H1 (cell line): ENCODE measurements around the gene ARHGAP15. TPM values are rescaled to one million over a fixed set of nuclear protein-coding genes. Genes with fewer than 3 reads are reported as not detected.

ENCODE experiments used
- CTCF ChIA-PET: fragments of 300-600 bp; sonication (Branson Sonifier 250); formaldehyde crosslinking; loops from one replicate; lab custom pipeline; 2021; ENCODE audit not compliant: partially characterized antibody; lab: Charles Lee
- POLR2A ChIA-PET: fragments of 300-600 bp; sonication (Branson Sonifier 250); formaldehyde crosslinking; loops from one replicate; lab custom pipeline; 2021; ENCODE audit warnings: inconsistent platforms; ENCODE audit not compliant: partially characterized antibody; lab: Charles Lee
- DNase-seq, 2 experiments: peaks; one replicate each; pipeline versions ENCODE4 v3.0.0 to v3.0.0-alpha.2; 2010 to 2022; ENCODE audit warnings: low spot score in 2 of 2, low read depth in 1 of 2, mixed read lengths in 1 of 2
- FAIRE-seq: peaks from 2 replicates; lab custom pipeline; 2011; peaks lifted over from hg19 to GRCh38; lab: Jason Lieb, UNC
- H2AFZ ChIP-seq: 2 replicates; pipeline ENCODE4 v1.8.1; 2012; ENCODE audit warnings: low read length, inconsistent platforms
- H2AK5ac ChIP-seq: 2 replicates; pipeline ENCODE4 v1.6.1; 2013; ENCODE audit warnings: low read depth, low read length
- H2BK120ac ChIP-seq: replicated peaks from 2 replicates; pipeline ENCODE3; 2013; ENCODE audit warnings: low read depth, low read length, inconsistent platforms
- H2BK12ac ChIP-seq: 2 replicates; pipeline ENCODE4 v1.6.1; 2013; ENCODE audit warnings: low read depth, low read length
- H2BK15ac ChIP-seq: 2 replicates; pipeline ENCODE4 v1.6.1; 2013; ENCODE audit warnings: low read length
- H2BK20ac ChIP-seq: 2 replicates; pipeline ENCODE4 v1.6.1; 2013; ENCODE audit warnings: low read length
- H2BK5ac ChIP-seq: 2 replicates; pipeline ENCODE4 v1.6.1; 2013; ENCODE audit warnings: low read depth, low read length
- H3K14ac ChIP-seq: 2 replicates; pipeline ENCODE4 v1.6.1; 2013; ENCODE audit warnings: inconsistent platforms; ENCODE audit not compliant: insufficient read length
- H3K18ac ChIP-seq: 2 replicates; pipeline ENCODE4 v1.6.1; 2013; ENCODE audit warnings: low read length; ENCODE audit errors: extremely low read depth
- H3K23ac ChIP-seq: 2 replicates; pipeline ENCODE4 v1.6.1; 2013; ENCODE audit warnings: inconsistent platforms; ENCODE audit not compliant: insufficient read length
- H3K23me2 ChIP-seq: 2 replicates; pipeline ENCODE4 v1.6.1; 2013; ENCODE audit warnings: low read depth, low read length
- H3K27ac ChIP-seq: 2 replicates; pipeline ENCODE4 v1.6.1; 2011; ENCODE audit warnings: low read depth, low read length, inconsistent platforms
- H3K27me3 ChIP-seq, 4 experiments: replicated peaks in 1 of 4; 1 replicate in 1 of 4; 2 replicates in 3 of 4; pipeline versions ENCODE4 v1.6.1 to v1.8.1; 2011 to 2013; ENCODE audit warnings: low read length in 3 of 4, mild to moderate bottlenecking in 3 of 4, inconsistent platforms in 2 of 4, mixed read lengths in 2 of 4, moderate library complexity in 1 of 4; ENCODE audit not compliant: control insufficient read depth in 3 of 4, insufficient read depth in 3 of 4; ENCODE audit errors: extremely low read depth in 1 of 4
- H3K36me3 ChIP-seq, 4 experiments: 2 replicates each; pipeline versions ENCODE4 v1.6.1 to v1.8.1; 2011 to 2013; ENCODE audit warnings: mild to moderate bottlenecking in 4 of 4, low read length in 3 of 4, moderate library complexity in 2 of 4, control low read depth in 1 of 4, inconsistent platforms in 1 of 4; ENCODE audit not compliant: insufficient read depth in 4 of 4, control insufficient read depth in 2 of 4
- H3K4ac ChIP-seq: replicated peaks from 2 replicates; pipeline ENCODE3; 2013; ENCODE audit warnings: low read length, low read depth, mixed read lengths, inconsistent platforms; ENCODE audit not compliant: insufficient read length
- H3K4me1 ChIP-seq, 4 experiments: replicated peaks in 1 of 4; 1 replicate in 1 of 4; 2 replicates in 3 of 4; pipeline versions ENCODE4 v1.6.1 to v1.8.1; 2011 to 2013; ENCODE audit warnings: low read length in 3 of 4, inconsistent platforms in 2 of 4, mixed read lengths in 1 of 4; ENCODE audit not compliant: insufficient read depth in 4 of 4, control insufficient read depth in 3 of 4
- H3K4me2 ChIP-seq, 2 experiments: 2 replicates each; pipeline versions ENCODE4 v1.6.1 to v1.8.1; 2011 to 2013; ENCODE audit warnings: low read depth in 2 of 2, low read length in 2 of 2, control low read depth in 1 of 2, inconsistent platforms in 1 of 2, mild to moderate bottlenecking in 1 of 2; ENCODE audit not compliant: insufficient read depth in 1 of 2
- H3K4me3 ChIP-seq, 4 experiments: fragments of 200-600, 300-600 bp in 1 of 4; sonication (generic), shearing (Covaris generic), sonication (Bioruptor Twin) in 1 of 4; 2 replicates each; pipeline versions ENCODE4 v1.5.1 to v1.8.1; 2011 to 2016; ENCODE audit warnings: low read length in 4 of 4, low read depth in 3 of 4, control low read depth in 2 of 4, inconsistent platforms in 2 of 4, mild to moderate bottlenecking in 2 of 4, mixed read lengths in 1 of 4, moderate library complexity in 1 of 4; ENCODE audit not compliant: insufficient read depth in 2 of 4; ENCODE audit errors: extremely low read depth in 1 of 4
- H3K56ac ChIP-seq: replicated peaks from 2 replicates; pipeline ENCODE3; 2013; ENCODE audit warnings: low read depth, mild to moderate bottlenecking, mixed read lengths, low read length, inconsistent platforms; ENCODE audit not compliant: insufficient read length
- H3K79me1 ChIP-seq: 2 replicates; pipeline ENCODE4 v1.6.1; 2013; ENCODE audit warnings: low read depth, low read length, control low read depth
- H3K79me2 ChIP-seq, 2 experiments: 2 replicates each; pipeline versions ENCODE4 v1.6.1 to v1.8.1; 2012 to 2013; ENCODE audit warnings: low read length in 2 of 2, mild to moderate bottlenecking in 2 of 2, inconsistent platforms in 1 of 2; ENCODE audit not compliant: insufficient read depth in 2 of 2, control insufficient read depth in 1 of 2
- H3K9ac ChIP-seq, 4 experiments: replicated peaks in 1 of 4; 1 replicate in 1 of 4; 2 replicates in 3 of 4; pipeline versions ENCODE4 v1.6.1 to v1.8.1; 2011 to 2013; ENCODE audit warnings: low read depth in 3 of 4, low read length in 3 of 4, control low read depth in 2 of 4, mild to moderate bottlenecking in 2 of 4, moderate library complexity in 2 of 4, inconsistent platforms in 1 of 4; ENCODE audit errors: extremely low read depth in 1 of 4
- H3K9me3 ChIP-seq, 2 experiments: 2 replicates each; pipeline versions ENCODE4 v1.6.1 to v1.8.1; 2012 to 2013; ENCODE audit warnings: mild to moderate bottlenecking in 2 of 2, moderate library complexity in 2 of 2, control low read depth in 1 of 2, inconsistent platforms in 1 of 2, low read depth in 1 of 2, low read length in 1 of 2, mixed read lengths in 1 of 2; ENCODE audit not compliant: insufficient read depth in 2 of 2
- H4K20me1 ChIP-seq, 2 experiments: replicated peaks in 1 of 2; 2 replicates each; pipeline versions ENCODE3 to v1.8.1; 2011 to 2013; ENCODE audit warnings: inconsistent platforms in 2 of 2, low read length in 2 of 2, mild to moderate bottlenecking in 1 of 2; ENCODE audit not compliant: insufficient read depth in 2 of 2, control insufficient read depth in 1 of 2
- H4K5ac ChIP-seq: 2 replicates; pipeline ENCODE4 v1.6.1; 2013; ENCODE audit warnings: low read length, low read depth, mixed read lengths, inconsistent platforms; ENCODE audit not compliant: insufficient read length
- H4K8ac ChIP-seq: 2 replicates; pipeline ENCODE4 v1.8.0; 2013; ENCODE audit warnings: mild to moderate bottlenecking, moderate library complexity, low read length, inconsistent platforms; ENCODE audit not compliant: insufficient read depth; ENCODE audit errors: extremely low read depth
- H4K91ac ChIP-seq: replicated peaks from 2 replicates; pipeline ENCODE3; 2013; ENCODE audit warnings: low read length, mixed read lengths, inconsistent platforms; ENCODE audit not compliant: insufficient read length
- ASH2L ChIP-seq: fragments of 200-600, 300-600 bp; sonication (generic); IDR thresholded peaks from one replicate; pipeline ENCODE4 v1.7.1; 2017; ENCODE audit warnings: low read length
- CREB1 ChIP-seq: IDR thresholded peaks from 2 replicates; pipeline ENCODE4 v1.6.1; 2012; ENCODE audit warnings: inconsistent platforms
- GTF2F1 ChIP-seq: IDR thresholded peaks from 2 replicates; pipeline ENCODE4 v1.6.1; 2012; ENCODE audit warnings: low read depth, low read length, improper control_type of control experiment, borderline replicate concordance
- HDAC6 ChIP-seq: IDR thresholded peaks from one replicate; pipeline ENCODE4 v1.7.1; 2012; ENCODE audit warnings: low read depth, mild to moderate bottlenecking, inconsistent platforms, low read length, moderate library complexity
- KDM1A ChIP-seq: fragments of 200-600, 300-600 bp; sonication (generic); IDR thresholded peaks from 2 replicates; pipeline ENCODE4 v1.7.1; 2016; ENCODE audit warnings: mild to moderate bottlenecking, low read length, borderline replicate concordance
- NANOG ChIP-seq: IDR thresholded peaks from 2 replicates; pipeline ENCODE4 v1.6.1; 2011; ENCODE audit warnings: low read length, low read depth, mild to moderate bottlenecking, inconsistent platforms; ENCODE audit not compliant: insufficient read depth, poor library complexity, severe bottlenecking
- RAD21 ChIP-seq, 2 experiments: IDR thresholded peaks in 1 of 2; conservative IDR thresholded peaks in 1 of 2; 2 replicates each; pipeline ENCODE4 v1.6.1; 2011; ENCODE audit warnings: low read depth in 2 of 2, low read length in 2 of 2, improper control_type of control experiment in 1 of 2, inconsistent platforms in 1 of 2, mild to moderate bottlenecking in 1 of 2, moderate library complexity in 1 of 2
- RBBP5 ChIP-seq: IDR thresholded peaks from 2 replicates; pipeline ENCODE4 v1.7.1; 2012; ENCODE audit warnings: low read depth, mild to moderate bottlenecking, inconsistent platforms, low read length, moderate library complexity, borderline replicate concordance
- RXRA ChIP-seq: IDR thresholded peaks from 2 replicates; pipeline ENCODE4 v1.6.1; 2011; ENCODE audit warnings: low read depth, mild to moderate bottlenecking, low read length, moderate library complexity; ENCODE audit not compliant: insufficient read depth
- SIN3A ChIP-seq, 2 experiments: IDR thresholded peaks in 1 of 2; conservative IDR thresholded peaks in 1 of 2; 2 replicates each; pipeline ENCODE4 v1.6.1; 2011 to 2012; ENCODE audit warnings: low read length in 2 of 2, improper control_type of control experiment in 1 of 2, low read depth in 1 of 2, mild to moderate bottlenecking in 1 of 2
- SP4 ChIP-seq: IDR thresholded peaks from 2 replicates; pipeline ENCODE4 v1.6.1; 2012; ENCODE audit warnings: low read length, inconsistent platforms
- SUZ12 ChIP-seq: fragments of 200-600 bp; sonication (generic); IDR thresholded peaks from 2 replicates; pipeline ENCODE4 v1.6.1; 2012; ENCODE audit warnings: mild to moderate bottlenecking, inconsistent platforms, low read length, moderate library complexity, mixed read lengths
- TAF1 ChIP-seq: IDR thresholded peaks from 2 replicates; pipeline ENCODE4 v1.6.1; 2011; ENCODE audit warnings: mild to moderate bottlenecking, low read depth, low read length
- YY1 ChIP-seq: IDR thresholded peaks from 2 replicates; pipeline ENCODE4 v1.6.1; 2011; ENCODE audit warnings: low read depth, mild to moderate bottlenecking, low read length
- ZNF274 ChIP-seq: IDR thresholded peaks from 2 replicates; pipeline ENCODE4 v1.7.0; 2012; ENCODE audit warnings: low read length, borderline replicate concordance; ENCODE audit errors: extremely low read depth
- WGBS, 2 experiments: shearing (Covaris generic) in 1 of 2; methylation state at CpG; one replicate each; pipeline versions ENCODE4 v1.1.6 to v1.1.7; 2013 to 2015; ENCODE audit warnings: low lambda C conversion rate in 2 of 2, mixed read lengths in 2 of 2, inconsistent platforms in 1 of 2, low coverage in 1 of 2, missing lambda C conversion rate in 1 of 2; ENCODE audit not compliant: insufficient replicate concordance in 2 of 2, insufficient coverage in 1 of 2, insufficient read length in 1 of 2; ENCODE audit errors: extremely low coverage in 1 of 2, missing lambda C conversion rate in 1 of 2; 5-methylcytosine and 5-hydroxymethylcytosine counted together
- polyA plus RNA-seq, 7 experiments: library from polyadenylated mRNA; depleted of rRNA in 3 of 7; stranded (reverse) in 5 of 7; unstranded in 2 of 7; fragments of >200 nt in 5 of 7; fragments of 200-250 nt in 2 of 7; gene quantifications; 1 replicate in 5 of 7; 2 replicates in 1 of 7; 4 replicates in 1 of 7; pipeline versions ENCODE4 v1.2.1 to v1.2.3, GENCODE V29; 2011 to 2013; ENCODE audit warnings: missing spikeins in 2 of 7, mixed read lengths in 2 of 7
- total RNA-seq: library from RNA; stranded (reverse); fragmentation: NEBNext Ultra II Directional; extraction: Animal tissue kit (Norgen Biotek cat#: 25700); gene quantifications from 2 replicates; pipeline ENCODE4 v1.2.1, GENCODE V29; 2021

Gene ARHGAP15
- total and polyA plus RNA-seq, 2 of the 8 experiments (the other 6 are each of a cell fraction or from before 2014, with no cell fraction given), result not detected

- H4K20me1 ChIP-seq, result no peaks in the 10 kb centered on the region
- H3K79me1 ChIP-seq, result no peaks in the 10 kb centered on the region
- no peak overlapping the region for H3K14ac ChIP-seq
- H4K5ac ChIP-seq, result no peak overlapping the region
- no peak overlapping the region for H2BK5ac ChIP-seq
- H3K4me2 ChIP-seq, result no peak overlapping the region
- H2BK120ac ChIP-seq, result no peak overlapping the region
- no peaks in the 10 kb centered on the region for H3K36me3 ChIP-seq
- H2AFZ ChIP-seq, result no peak overlapping the region
- H2BK20ac ChIP-seq, result no peak overlapping the region
- no peak overlapping the region for H3K4me3 ChIP-seq
- POLR2A ChIA-PET, result no interaction called here
- no peak overlapping the region for H2AK5ac ChIP-seq
- 53% methylated on average over 2 of the region's 2 CpGs; no CpG with 5 or more reads in 1 of the 2 experiments for WGBS, 2 experiments
- H3K4ac ChIP-seq, result no peak overlapping the region
- no peak overlapping the region for H2BK12ac ChIP-seq
- H4K8ac ChIP-seq, result no peak overlapping the region
- H4K91ac ChIP-seq, result no peak overlapping the region
- no peak for TF ChIP-seq HDAC6
- TF ChIP-seq SIN3A (conservative IDR thresholded peaks at IDR 0.05 in 1 of 2, IDR thresholded peaks at IDR 0.05 in 1 of 2; ENCODE audit: low read depth in 1 of 2, low read length in 2 of 2), result no peak
- TF ChIP-seq TAF1, result no peak
- TF ChIP-seq RXRA, result no peak
- TF ChIP-seq ZNF274, result no peak
- TF ChIP-seq ASH2L, result no peak
- no peak for TF ChIP-seq KDM1A
- no peak for TF ChIP-seq RAD21 (IDR thresholded peaks at IDR 0.05 in 1 of 2, conservative IDR thresholded peaks at IDR 0.05 in 1 of 2; ENCODE audit: low read depth in 2 of 2, low read length in 2 of 2)
- no peak for TF ChIP-seq YY1
- TF ChIP-seq SP4, result no peak
- TF ChIP-seq CREB1, result no peak
- TF ChIP-seq GTF2F1, result no peak
- TF ChIP-seq SUZ12, result no peak
- no peak for TF ChIP-seq RBBP5
- TF ChIP-seq NANOG, result no peak
- H3K9me3 ChIP-seq, result no peaks in the 10 kb centered on the region
- no peaks in the 10 kb centered on the region for H3K79me2 ChIP-seq
- H3K23me2 ChIP-seq, result no peaks in the 10 kb centered on the region
- DNase-seq, result no peak
- H3K56ac ChIP-seq, result no peak overlapping the region
- no peak overlapping the region for H3K27ac ChIP-seq
- H3K4me1 ChIP-seq, result no peaks in the 10 kb centered on the region
- no peak overlapping the region for H3K9ac ChIP-seq
- no peak overlapping the region for H3K23ac ChIP-seq
- H3K27me3 ChIP-seq, result no peaks in the 10 kb centered on the region
- CTCF ChIA-PET, result interaction anchor here (1.1 kb wide), 1 partner anchor 20 kb away, joined by 4 read pairs; no protein-coding TSS in a partner anchor
- FAIRE-seq, result no peak
- H3K18ac ChIP-seq, result no peak overlapping the region
- H2BK15ac ChIP-seq, result no peak overlapping the region
Measured at GRCh38 chr2:143594745-143595144, 465.5 kb downstream of the ARHGAP15 start.
